ENCODE data around the gene SUGT1. TPM values are rescaled to one million over a fixed set of nuclear protein-coding genes. Genes with fewer than 3 reads are reported as not detected.

The SUGT1 gene
- total and polyA plus RNA-seq, 2 of the 13 experiments (the other 11 are each of a cell fraction or from before 2014, with no cell fraction given), result 23.1 to 71.2 TPM

- WGBS (ENCODE audit: low lambda C conversion rate), result 90% methylated on average over 5 of the region's 6 CpGs
- intact Hi-C loops (cut with micrococcal nuclease; ENCODE audit: unreplicated experiment), result loop anchor here (10.0 kb wide), 1 partner anchor 196 kb away; the partner anchor contains the start of genes CKAP2 and VPS36
- no peak for FAIRE-seq
These were observed 1.9 kb upstream of the SUGT1 start for GRCh38 chr13:52650731-52651130.

More at GRCh38 chr13:52650731-52651130, 1.9 kb upstream of the SUGT1 start:
- in situ Hi-C loops (cut with HindIII; ENCODE audit: extremely low pct_ligation_motif_present, low pct_unique_long_range_greater_than_20kb), result loop anchor here (10.0 kb wide), 1 partner anchor 56 kb away; no protein-coding TSS in a partner anchor
- BruUV-seq (replicated peaks), result no TSS peak
- H3K4me3 ChIP-seq (replicated peaks in 1 of 3; ENCODE audit: insufficient read depth in 1 of 3, low read depth in 2 of 3, low read length in 3 of 3), result peak overlapping the region; percentile 90 to 95 (median 92)
- 0 out of 5 replicates have a peak, but pooled peaks cover 0 to 7% of the 10 kb centered on the region in 2 experiments for H3K36me3 ChIP-seq (replicated peaks in 1 of 2; ENCODE audit: control insufficient read depth in 1 of 2, insufficient read depth in 2 of 2, low read length in 2 of 2)
- no peak overlapping the region for H2AFZ ChIP-seq (ENCODE audit: low read length)
- peaks cover 45% of the 10 kb centered on the region for H3K79me2 ChIP-seq (ENCODE audit: insufficient read depth, low read length)
- no peaks in the 10 kb centered on the region for H4K20me1 ChIP-seq (ENCODE audit: insufficient read depth, low read length)
- ChIA-PET CTCF (ENCODE audit: low intra/inter-chr PET ratio, low total read pairs) (no interaction called here), POLR2A (no interaction called here)
- H3K9me3 ChIP-seq (ENCODE audit: low read length), result no peaks in the 10 kb centered on the region
- H3K4me2 ChIP-seq (ENCODE audit: low read depth, low read length), result peak overlapping the region; percentile 80
- H3K9ac ChIP-seq (ENCODE audit: insufficient read depth, low read depth, low read length), result peak overlapping the region; percentile 98
- H3K27ac ChIP-seq (ENCODE audit: extremely low read length, insufficient read depth, low read length), result no peak overlapping the region
- DNase-seq (ENCODE audit: low spot score), result no peak
- peaks cover 33% of the 10 kb centered on the region for H3K4me1 ChIP-seq (ENCODE audit: insufficient read depth, low read length)
- no peak for ATAC-seq
- TF ChIP-seq ZNF407 (CRISPR knock-in tag; IDR thresholded peaks at IDR 0.05; ENCODE audit: not compliant biosample characterization) (no peak), ZNF576 (CRISPR knock-in tag; IDR thresholded peaks at IDR 0.05) (no peak), KLF15 (CRISPR knock-in tag; IDR thresholded peaks at IDR 0.05; ENCODE audit: borderline replicate concordance) (no peak), MBNL3 (CRISPR knock-in tag; conservative IDR thresholded peaks at IDR 0.05) (no peak), DDIT3 (CRISPR knock-in tag; IDR thresholded peaks at IDR 0.05) (no peak), CERS6 (CRISPR knock-in tag; IDR thresholded peaks at IDR 0.05) (no peak), TOPORS (CRISPR knock-in tag; IDR thresholded peaks at IDR 0.05) (no peak)
- H3K27me3 ChIP-seq (ENCODE audit: control insufficient read depth in 1 of 2, insufficient read depth in 2 of 2, low read length in 2 of 2), result no peaks in the 10 kb centered on the region; a peak in 1 of 5 replicates
